SK-N-SH (cell line): Measurements from ENCODE around the gene TTC28. TPM values are rescaled to one million over a fixed set of nuclear protein-coding genes. Genes with fewer than 3 reads are reported as not detected.

Experiments used
- CTCF ChIA-PET: fragments of 300-600, 350-600 bp; formaldehyde crosslinking; extraction: SDS; loops from one replicate; lab custom pipeline; 2021; lab: Yijun Ruan, JAX
- POLR2A ChIA-PET: fragments of 350-600 bp; sonication (Branson Sonifier 250); formaldehyde crosslinking; extraction: SDS; loops from one replicate; lab custom pipeline; 2020; ENCODE audit warnings: antibody characterized with exemption, inconsistent platforms; lab: Yijun Ruan, JAX
- DNase-seq: peaks from one replicate; pipeline ENCODE4 v3.0.0; 2012
- H2AFZ ChIP-seq: fragments of 200-600 bp; sonication (generic); 2 replicates; pipeline ENCODE4 v1.8.1; 2016; ENCODE audit warnings: antibody characterized with exemption, mild to moderate bottlenecking, low read depth
- H3F3A ChIP-seq: fragments of 200-600 bp; sonication (generic); replicated peaks from 2 replicates; pipeline ENCODE3; 2016; ENCODE audit warnings: antibody characterized with exemption, mild to moderate bottlenecking; ENCODE audit not compliant: insufficient read depth
- H3K27ac ChIP-seq, 2 experiments: fragments of 200-500 bp in 1 of 2; fragments of 200-600 bp in 1 of 2; sonication (Bioruptor generic) in 1 of 2; sonication (generic), shearing (Covaris generic) in 1 of 2; 2 replicates each; pipeline versions ENCODE4 v1.5.1 to v1.6.1; 2014 to 2016; ENCODE audit warnings: low read depth in 2 of 2, inconsistent platforms in 1 of 2, low read length in 1 of 2, mild to moderate bottlenecking in 1 of 2, mixed read lengths in 1 of 2
- H3K27me3 ChIP-seq: fragments of 200-600 bp; sonication (generic), shearing (Covaris generic); 2 replicates; pipeline ENCODE4 v1.6.1; 2016; ENCODE audit warnings: mixed run types; ENCODE audit not compliant: insufficient read depth
- H3K36me3 ChIP-seq, 2 experiments: fragments of 200-500 bp in 1 of 2; fragments of 200-600 bp in 1 of 2; sonication (Bioruptor generic) in 1 of 2; sonication (generic) in 1 of 2; replicated peaks in 1 of 2; 2 replicates each; pipeline versions ENCODE3 to v1.5.1; 2014 to 2016; ENCODE audit warnings: low read length in 1 of 2, mild to moderate bottlenecking in 1 of 2; ENCODE audit not compliant: insufficient read depth in 2 of 2, control insufficient read depth in 1 of 2
- H3K4me1 ChIP-seq, 2 experiments: fragments of 200-500 bp in 1 of 2; fragments of 200-600 bp in 1 of 2; sonication (Bioruptor generic) in 1 of 2; sonication (generic), shearing (Covaris generic) in 1 of 2; 2 replicates each; pipeline versions ENCODE4 v1.5.1 to v1.6.1; 2014 to 2016; ENCODE audit warnings: low read depth in 1 of 2, low read length in 1 of 2, mixed run types in 1 of 2; ENCODE audit not compliant: insufficient read depth in 2 of 2, control insufficient read depth in 1 of 2
- H3K4me2 ChIP-seq: fragments of 200-600 bp; sonication (generic), shearing (Covaris generic); 2 replicates; pipeline ENCODE4 v1.6.1; 2017; ENCODE audit warnings: mixed run types
- H3K4me3 ChIP-seq, 2 experiments: fragments of 200-500 bp in 1 of 2; fragments of 200-600 bp in 1 of 2; sonication (Bioruptor generic) in 1 of 2; sonication (generic), shearing (Covaris generic) in 1 of 2; 2 replicates each; pipeline versions ENCODE4 v1.5.1 to v1.8.1; 2014 to 2016; ENCODE audit warnings: low read depth in 2 of 2, inconsistent platforms in 1 of 2, low read length in 1 of 2, mild to moderate bottlenecking in 1 of 2, mixed read lengths in 1 of 2, moderate library complexity in 1 of 2
- H3K79me2 ChIP-seq: fragments of 200-600 bp; sonication (generic); 2 replicates; pipeline ENCODE4 v1.8.1; 2017; ENCODE audit warnings: mild to moderate bottlenecking; ENCODE audit not compliant: insufficient read depth
- H3K9ac ChIP-seq: fragments of 200-600 bp; sonication (generic); 2 replicates; pipeline ENCODE4 v1.6.1; 2017; ENCODE audit warnings: mixed run types
- H3K9me2 ChIP-seq: fragments of 200-600 bp; sonication (generic); 2 replicates; pipeline ENCODE4 v1.6.1; 2017; ENCODE audit warnings: mixed run types
- H3K9me3 ChIP-seq: fragments of 200-600 bp; sonication (generic); 2 replicates; pipeline ENCODE4 v1.6.1; 2017; ENCODE audit warnings: mixed run types, mild to moderate bottlenecking, moderate library complexity
- H4K20me1 ChIP-seq: fragments of 200-600 bp; sonication (generic); 2 replicates; pipeline ENCODE4 v1.6.1; 2017; ENCODE audit warnings: mild to moderate bottlenecking, mixed run types; ENCODE audit not compliant: insufficient read depth
- EP300 ChIP-seq, 2 experiments: IDR thresholded peaks; 2 replicates each; pipeline versions ENCODE4 v1.4.0 to v1.6.1; 2012; ENCODE audit warnings: borderline replicate concordance in 1 of 2, low read depth in 1 of 2, low read length in 1 of 2
- EZH2phosphoT487 ChIP-seq: fragments of 200-600 bp; sonication (generic); IDR thresholded peaks from 2 replicates; pipeline ENCODE4 v1.6.1; 2017; ENCODE audit warnings: low read depth, mixed run types, mild to moderate bottlenecking, antibody characterized with exemption, moderate library complexity, borderline replicate concordance
- FOSL2 ChIP-seq: IDR thresholded peaks from 2 replicates; pipeline ENCODE4 v1.4.0; 2012; ENCODE audit warnings: low read depth, mild to moderate bottlenecking, moderate library complexity, borderline replicate concordance
- FOXJ3 ChIP-seq: sonication (generic); formaldehyde crosslinking; IDR thresholded peaks from 2 replicates; pipeline ENCODE4 v1.5.1; 2020; ENCODE audit warnings: mild to moderate bottlenecking, missing genetic modification reagents
- GATA2 ChIP-seq: sonication (generic); formaldehyde crosslinking; IDR thresholded peaks from 2 replicates; pipeline ENCODE4 v1.5.0; 2020; ENCODE audit warnings: mild to moderate bottlenecking, missing genetic modification reagents
- JUND ChIP-seq: IDR thresholded peaks from 2 replicates; pipeline ENCODE4 v1.4.0; 2012
- MXI1 ChIP-seq: IDR thresholded peaks from 2 replicates; pipeline ENCODE4 v1.6.1; 2012; ENCODE audit warnings: mild to moderate bottlenecking, low read depth, low read length, improper control_type of control experiment
- NFIC ChIP-seq: IDR thresholded peaks from 2 replicates; pipeline ENCODE4 v1.4.0; 2012; ENCODE audit warnings: borderline replicate concordance
- RAD21 ChIP-seq: IDR thresholded peaks from 2 replicates; pipeline ENCODE4 v1.6.1; 2012; ENCODE audit warnings: mild to moderate bottlenecking, low read length
- RXRA ChIP-seq: IDR thresholded peaks from 2 replicates; pipeline ENCODE4 v1.4.0; 2012; ENCODE audit warnings: low read depth, mild to moderate bottlenecking, borderline replicate concordance
- SMC3 ChIP-seq: IDR thresholded peaks from 2 replicates; pipeline ENCODE4 v1.6.1; 2012; ENCODE audit warnings: low read depth, low read length, improper control_type of control experiment
- TAF1 ChIP-seq: IDR thresholded peaks from 2 replicates; pipeline ENCODE4 v1.6.1; 2012; ENCODE audit warnings: low read depth, mild to moderate bottlenecking, low read length, moderate library complexity, borderline replicate concordance
- TEAD4 ChIP-seq: IDR thresholded peaks from 2 replicates; pipeline ENCODE4 v1.4.0; 2012; ENCODE audit warnings: mild to moderate bottlenecking, borderline replicate concordance; ENCODE audit not compliant: insufficient read depth
- YY1 ChIP-seq: IDR thresholded peaks from 2 replicates; pipeline ENCODE4 v1.4.0; 2012; ENCODE audit warnings: low read depth, mild to moderate bottlenecking
- WGBS: methylation state at CpG from one replicate; pipeline ENCODE4 v1.1.6; 2017; ENCODE audit warnings: low lambda C conversion rate; 5-methylcytosine and 5-hydroxymethylcytosine counted together
- polyA plus RNA-seq, 3 experiments: library from polyadenylated mRNA; depleted of rRNA; stranded (reverse); fragments of >200 nt; gene quantifications; 2 replicates each; pipeline ENCODE4 v1.2.3, GENCODE V29; 2012
- TF ChIP-seq, protein P1 (sequence below): fragments of 150-350 bp; IDR thresholded peaks from 2 replicates; pipeline ENCODE4 v1.6.1; 2017; ENCODE audit warnings: antibody characterized with exemption, low read length, low read depth, borderline replicate concordance
- TF ChIP-seq, protein P2 (sequence below): IDR thresholded peaks from 2 replicates; pipeline ENCODE4 v1.4.0; 2012; ENCODE audit warnings: low read depth
- TF ChIP-seq, protein P3 (sequence below): IDR thresholded peaks from 2 replicates; pipeline ENCODE4 v1.4.0; 2012; ENCODE audit warnings: low read depth, borderline replicate concordance
- TF ChIP-seq, protein P4 (sequence below): fragments of 200-600 bp; sonication (generic); IDR thresholded peaks from 2 replicates; pipeline ENCODE4 v1.6.1; 2017; ENCODE audit warnings: antibody characterized with exemption, mild to moderate bottlenecking, moderate library complexity

TTC28 gene
- polyA plus RNA-seq, 1 of the 3 experiments (the other 2 are of a cell fraction), result 5.9 TPM

DNA sequence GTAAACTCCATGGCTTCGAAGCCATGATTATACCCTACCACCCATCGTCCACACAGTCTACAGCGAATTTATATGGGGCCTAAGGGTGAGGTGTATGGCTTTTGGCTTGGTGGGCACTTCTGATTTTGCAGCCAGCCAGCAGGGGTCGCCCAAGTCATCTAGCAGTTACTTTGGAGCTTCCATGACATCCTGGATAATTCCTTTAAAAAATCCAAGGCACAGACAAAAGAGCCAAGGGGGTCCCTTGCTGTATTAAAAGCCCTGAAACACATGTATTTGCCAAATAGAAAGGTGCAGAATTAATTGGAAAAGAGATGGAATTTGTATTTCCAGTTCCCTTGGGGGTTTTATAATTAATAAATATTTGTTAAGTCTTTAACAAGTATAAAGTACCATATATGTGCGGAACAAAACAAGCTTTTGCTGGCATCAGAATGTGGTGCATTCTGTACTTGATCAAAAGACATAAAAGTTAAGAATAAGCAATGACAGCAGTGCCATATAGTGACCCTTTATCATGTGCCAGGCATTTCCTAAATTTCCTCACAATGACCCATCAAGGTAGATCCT, 627.8 kb downstream of the TTC28 start:
- Histone ChIP-seq H3K79me2 (no peaks in the 10 kb centered on the region), H3K9me2 (no peaks in the 10 kb centered on the region), H3K4me2 (no peak overlapping the region), H3K9ac (no peak overlapping the region), H3K4me3 (no peak overlapping the region; a peak in 1 of 4 replicates), H2AFZ (no peak overlapping the region), H3F3A (no peaks in the 10 kb centered on the region), H4K20me1 (no peaks in the 10 kb centered on the region), H3K36me3 (no peaks in the 10 kb centered on the region), H3K9me3 (no peaks in the 10 kb centered on the region), H3K27me3 (no peaks in the 10 kb centered on the region), H3K27ac (peak overlapping the region in 1 of 2 experiments; percentile 28; a peak in 2 of 4 replicates), H3K4me1 (peaks cover 10 to 34% of the 10 kb centered on the region in 2 experiments; a peak in 3 of 4 replicates)
- CTCF ChIA-PET, result interaction anchor here (0.6 to 7.2 kb wide), 54 partner anchors 9 to 778 kb away, joined by 3 to 82 read pairs (median 4); no protein-coding TSS in a partner anchor
- POLR2A ChIA-PET, result no interaction called here
- DNase-seq, result peak; percentile 44
- 38% methylated on average over 5 of the region's 5 CpGs for WGBS
- TF ChIP-seq MXI1 (no peak), TEAD4 (no peak), RAD21 (peak; percentile 92), EZH2phosphoT487 (no peak), FOXJ3 (CRISPR knock-in tag) (no peak), RXRA (no peak), NFIC (no peak), EP300 (IDR thresholded peaks at IDR 0.05; ENCODE audit: borderline replicate concordance in 1 of 2, low read depth in 1 of 2, low read length in 1 of 2) (no peak), TAF1 (no peak), YY1 (no peak), SMC3 (peak; percentile 84), JUND (no peak), FOSL2 (no peak), GATA2 (no peak)
- TF ChIP-seq, protein P1, sequence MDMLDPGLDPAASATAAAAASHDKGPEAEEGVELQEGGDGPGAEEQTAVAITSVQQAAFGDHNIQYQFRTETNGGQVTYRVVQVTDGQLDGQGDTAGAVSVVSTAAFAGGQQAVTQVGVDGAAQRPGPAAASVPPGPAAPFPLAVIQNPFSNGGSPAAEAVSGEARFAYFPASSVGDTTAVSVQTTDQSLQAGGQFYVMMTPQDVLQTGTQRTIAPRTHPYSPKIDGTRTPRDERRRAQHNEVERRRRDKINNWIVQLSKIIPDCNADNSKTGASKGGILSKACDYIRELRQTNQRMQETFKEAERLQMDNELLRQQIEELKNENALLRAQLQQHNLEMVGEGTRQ, result no peak
- TF ChIP-seq, protein P2, sequence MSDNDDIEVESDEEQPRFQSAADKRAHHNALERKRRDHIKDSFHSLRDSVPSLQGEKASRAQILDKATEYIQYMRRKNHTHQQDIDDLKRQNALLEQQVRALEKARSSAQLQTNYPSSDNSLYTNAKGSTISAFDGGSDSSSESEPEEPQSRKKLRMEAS, result no peak
- TF ChIP-seq, protein P3, sequence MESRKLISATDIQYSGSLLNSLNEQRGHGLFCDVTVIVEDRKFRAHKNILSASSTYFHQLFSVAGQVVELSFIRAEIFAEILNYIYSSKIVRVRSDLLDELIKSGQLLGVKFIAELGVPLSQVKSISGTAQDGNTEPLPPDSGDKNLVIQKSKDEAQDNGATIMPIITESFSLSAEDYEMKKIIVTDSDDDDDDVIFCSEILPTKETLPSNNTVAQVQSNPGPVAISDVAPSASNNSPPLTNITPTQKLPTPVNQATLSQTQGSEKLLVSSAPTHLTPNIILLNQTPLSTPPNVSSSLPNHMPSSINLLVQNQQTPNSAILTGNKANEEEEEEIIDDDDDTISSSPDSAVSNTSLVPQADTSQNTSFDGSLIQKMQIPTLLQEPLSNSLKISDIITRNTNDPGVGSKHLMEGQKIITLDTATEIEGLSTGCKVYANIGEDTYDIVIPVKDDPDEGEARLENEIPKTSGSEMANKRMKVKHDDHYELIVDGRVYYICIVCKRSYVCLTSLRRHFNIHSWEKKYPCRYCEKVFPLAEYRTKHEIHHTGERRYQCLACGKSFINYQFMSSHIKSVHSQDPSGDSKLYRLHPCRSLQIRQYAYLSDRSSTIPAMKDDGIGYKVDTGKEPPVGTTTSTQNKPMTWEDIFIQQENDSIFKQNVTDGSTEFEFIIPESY, result no peak
- TF ChIP-seq, protein P4, sequence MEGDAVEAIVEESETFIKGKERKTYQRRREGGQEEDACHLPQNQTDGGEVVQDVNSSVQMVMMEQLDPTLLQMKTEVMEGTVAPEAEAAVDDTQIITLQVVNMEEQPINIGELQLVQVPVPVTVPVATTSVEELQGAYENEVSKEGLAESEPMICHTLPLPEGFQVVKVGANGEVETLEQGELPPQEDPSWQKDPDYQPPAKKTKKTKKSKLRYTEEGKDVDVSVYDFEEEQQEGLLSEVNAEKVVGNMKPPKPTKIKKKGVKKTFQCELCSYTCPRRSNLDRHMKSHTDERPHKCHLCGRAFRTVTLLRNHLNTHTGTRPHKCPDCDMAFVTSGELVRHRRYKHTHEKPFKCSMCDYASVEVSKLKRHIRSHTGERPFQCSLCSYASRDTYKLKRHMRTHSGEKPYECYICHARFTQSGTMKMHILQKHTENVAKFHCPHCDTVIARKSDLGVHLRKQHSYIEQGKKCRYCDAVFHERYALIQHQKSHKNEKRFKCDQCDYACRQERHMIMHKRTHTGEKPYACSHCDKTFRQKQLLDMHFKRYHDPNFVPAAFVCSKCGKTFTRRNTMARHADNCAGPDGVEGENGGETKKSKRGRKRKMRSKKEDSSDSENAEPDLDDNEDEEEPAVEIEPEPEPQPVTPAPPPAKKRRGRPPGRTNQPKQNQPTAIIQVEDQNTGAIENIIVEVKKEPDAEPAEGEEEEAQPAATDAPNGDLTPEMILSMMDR, result peak; percentile 98
